Uterus (tissue), 4 donors: Measurements from ENCODE around the gene LDLR. TPM values are rescaled to one million over a fixed set of nuclear protein-coding genes. Genes with fewer than 3 reads are reported as not detected.
"Not testable (repeated sequence)": the region's sequence is repeated elsewhere in the genome, so short reads cannot be mapped to it uniquely, and the experiment has no call there.

Experiments used
- DNase-seq, 2 donors: peaks; one replicate each; pipeline ENCODE4 v3.0.0-alpha.2; 2019 to 2020
- H3K27ac ChIP-seq, 2 donors: fragments of 200-600 bp; sonication (generic); 1 replicate in 1 of 2; 2 replicates in 1 of 2; pipeline ENCODE4 v1.5.1; 2016 to 2018
- H3K27me3 ChIP-seq, 2 donors: fragments of 200-600 bp; sonication (generic); one replicate each; pipeline ENCODE4 v1.5.1; 2018 to 2019; ENCODE audit warnings: control low read depth in 1 of 2
- H3K36me3 ChIP-seq, 2 donors: fragments of 200-600 bp; sonication (generic); one replicate each; pipeline ENCODE4 v1.5.1; 2019; ENCODE audit warnings: control low read depth in 1 of 2
- H3K4me1 ChIP-seq, 2 donors: fragments of 200-600 bp; sonication (generic); one replicate each; pipeline ENCODE4 v1.5.1; 2018 to 2019; ENCODE audit warnings: control low read depth in 1 of 2
- H3K4me3 ChIP-seq, 2 donors: fragments of 200-600 bp; sonication (generic); 1 replicate in 1 of 2; 2 replicates in 1 of 2; pipeline ENCODE4 v1.5.1; 2018 to 2019; ENCODE audit warnings: mild to moderate bottlenecking in 1 of 2
- H3K9me3 ChIP-seq, 2 donors: fragments of 200-600 bp; sonication (generic); one replicate each; pipeline ENCODE4 v1.5.1; 2019; ENCODE audit warnings: control low read depth in 1 of 2
- POLR2A ChIP-seq, 2 donors: fragments of 450-650 bp; IDR thresholded peaks; one replicate each; pipeline ENCODE4 v1.6.1; 2016; ENCODE audit warnings: antibody characterized with exemption in 2 of 2, mild to moderate bottlenecking in 1 of 2, moderate library complexity in 1 of 2
- intact Hi-C: fragments of 100-400 bp; cut with DNase I; formaldehyde crosslinking; loops from one replicate; pipeline ENCODE4 v1.15.1; 2023; ENCODE audit warnings: low total_unique reads
- total RNA-seq, 4 donors: library from RNA; depleted of rRNA in 3 of 4; stranded (reverse); fragments of >200 nt in 3 of 4; gene quantifications; one replicate each; pipeline versions ENCODE4 v1.1.0 to v1.2.4, GENCODE V29; 2014 to 2023
- TF ChIP-seq, protein P1 (sequence below), 4 experiments: fragments of 200-600 bp in 2 of 4; fragments of 450-650 bp in 2 of 4; sonication (generic) in 2 of 4; IDR thresholded peaks; one replicate each; pipeline ENCODE4 v1.5.1; 2016 to 2019; ENCODE audit warnings: antibody characterized with exemption in 4 of 4, mild to moderate bottlenecking in 2 of 4, moderate library complexity in 1 of 4
- donor health status: DM: yes; HTN: yes; CAD: no.

Gene LDLR
- total RNA-seq, 4 donors from 2014 or later, result 7.9 to 55.3 (median 48.8) TPM

DNA sequence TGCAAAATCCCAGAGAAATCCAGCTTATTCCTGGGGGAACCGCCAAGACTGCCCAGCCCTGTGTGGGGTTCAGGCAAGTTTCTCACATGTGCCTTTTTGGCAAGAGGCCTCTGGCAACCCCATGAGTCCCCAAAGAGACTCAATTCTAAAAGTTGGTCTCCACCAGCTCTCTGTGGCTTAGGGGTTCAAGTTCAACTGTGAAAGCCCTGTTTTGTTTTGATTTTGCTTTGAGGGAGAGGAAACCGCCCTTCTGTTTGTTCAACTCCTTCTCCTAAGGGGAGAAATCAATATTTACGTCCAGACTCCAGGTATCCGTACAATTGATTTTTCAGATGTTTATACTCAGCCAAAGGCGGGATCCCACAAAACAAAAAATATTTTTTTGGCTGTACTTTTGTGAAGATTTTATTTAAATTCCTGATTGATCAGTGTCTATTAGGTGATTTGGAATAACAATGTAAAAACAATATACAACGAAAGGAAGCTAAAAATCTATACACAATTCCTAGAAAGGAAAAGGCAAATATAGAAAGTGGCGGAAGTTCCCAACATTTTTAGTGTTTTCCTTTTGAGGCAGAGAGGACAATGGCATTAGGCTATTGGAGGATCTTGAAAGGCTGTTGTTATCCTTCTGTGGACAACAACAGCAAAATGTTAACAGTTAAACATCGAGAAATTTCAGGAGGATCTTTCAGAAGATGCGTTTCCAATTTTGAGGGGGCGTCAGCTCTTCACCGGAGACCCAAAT is 583 bp upstream of the LDLR start:
- no peaks in the 10 kb centered on the region for H3K36me3 ChIP-seq
- no peaks in the 10 kb centered on the region for H3K9me3 ChIP-seq
- no peak for DNase-seq
- peak overlapping the region; percentile 94 to 99 for H3K27ac ChIP-seq
- TF ChIP-seq POLR2A (IDR thresholded peaks at IDR 0.05), result no peak
- TF ChIP-seq, protein P1, sequence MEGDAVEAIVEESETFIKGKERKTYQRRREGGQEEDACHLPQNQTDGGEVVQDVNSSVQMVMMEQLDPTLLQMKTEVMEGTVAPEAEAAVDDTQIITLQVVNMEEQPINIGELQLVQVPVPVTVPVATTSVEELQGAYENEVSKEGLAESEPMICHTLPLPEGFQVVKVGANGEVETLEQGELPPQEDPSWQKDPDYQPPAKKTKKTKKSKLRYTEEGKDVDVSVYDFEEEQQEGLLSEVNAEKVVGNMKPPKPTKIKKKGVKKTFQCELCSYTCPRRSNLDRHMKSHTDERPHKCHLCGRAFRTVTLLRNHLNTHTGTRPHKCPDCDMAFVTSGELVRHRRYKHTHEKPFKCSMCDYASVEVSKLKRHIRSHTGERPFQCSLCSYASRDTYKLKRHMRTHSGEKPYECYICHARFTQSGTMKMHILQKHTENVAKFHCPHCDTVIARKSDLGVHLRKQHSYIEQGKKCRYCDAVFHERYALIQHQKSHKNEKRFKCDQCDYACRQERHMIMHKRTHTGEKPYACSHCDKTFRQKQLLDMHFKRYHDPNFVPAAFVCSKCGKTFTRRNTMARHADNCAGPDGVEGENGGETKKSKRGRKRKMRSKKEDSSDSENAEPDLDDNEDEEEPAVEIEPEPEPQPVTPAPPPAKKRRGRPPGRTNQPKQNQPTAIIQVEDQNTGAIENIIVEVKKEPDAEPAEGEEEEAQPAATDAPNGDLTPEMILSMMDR (IDR thresholded peaks at IDR 0.05), result no peak
- intact Hi-C loops, result no loop called here
- H3K27me3 ChIP-seq, result no peaks in the 10 kb centered on the region
- peaks cover 5 to 7% of the 10 kb centered on the region in 2 donors for H3K4me1 ChIP-seq
- peak overlapping the region; percentile 69 to 70 for H3K4me3 ChIP-seq

DNA sequence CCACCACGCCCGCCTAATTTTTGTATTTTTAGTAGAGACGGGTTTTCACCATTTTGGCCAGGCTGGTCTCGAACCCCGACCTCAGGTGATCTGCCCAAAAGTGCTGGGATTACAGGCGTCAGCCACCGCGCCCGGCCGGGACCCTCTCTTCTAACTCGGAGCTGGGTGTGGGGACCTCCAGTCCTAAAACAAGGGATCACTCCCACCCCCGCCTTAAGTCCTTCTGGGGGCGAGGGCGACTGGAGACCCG is 676 bp downstream of the LDLR start:
- DNase-seq, H3K9me3 ChIP-seq, H3K27me3 ChIP-seq, intact Hi-C loops, H3K4me1 ChIP-seq, H3K36me3 ChIP-seq: not testable (repeated sequence)
- Histone ChIP-seq H3K4me3 (peak overlapping the region; percentile 69 to 70), H3K27ac (peak overlapping the region; percentile 94 to 99)

DNA sequence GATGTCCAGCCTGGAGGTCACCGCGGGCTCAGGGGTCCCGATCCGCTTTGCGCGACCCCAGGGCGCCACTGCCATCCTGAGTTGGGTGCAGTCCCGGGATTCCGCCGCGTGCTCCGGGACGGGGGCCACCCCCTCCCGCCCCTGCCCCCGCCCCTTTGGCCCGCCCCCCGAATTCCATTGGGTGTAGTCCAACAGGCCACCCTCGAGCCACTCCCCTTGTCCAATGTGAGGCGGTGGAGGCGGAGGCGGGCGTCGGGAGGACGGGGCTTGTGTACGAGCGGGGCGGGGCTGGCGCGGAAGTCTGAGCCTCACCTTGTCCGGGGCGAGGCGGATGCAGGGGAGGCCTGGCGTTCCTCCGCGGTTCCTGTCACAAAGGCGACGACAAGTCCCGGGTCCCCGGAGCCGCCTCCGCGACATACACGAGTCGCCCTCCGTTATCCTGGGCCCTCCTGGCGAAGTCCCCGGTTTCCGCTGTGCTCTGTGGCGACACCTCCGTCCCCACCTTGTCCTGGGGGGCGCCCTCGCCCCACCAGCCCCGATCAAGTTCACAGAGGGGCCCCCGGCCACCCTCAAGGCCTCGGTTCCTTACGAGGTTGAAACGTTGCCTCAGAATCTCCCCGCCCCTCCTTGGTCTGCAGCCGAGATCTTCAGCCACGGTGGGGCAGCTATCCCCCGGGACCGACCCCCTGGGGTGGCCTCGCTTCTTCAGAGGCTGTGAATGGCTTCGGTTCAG is 1.2 kb downstream of the LDLR start:
- Histone ChIP-seq H3K27me3 (no peaks in the 10 kb centered on the region), H3K4me1 (peaks cover 5 to 7% of the 10 kb centered on the region in 2 donors), H3K36me3 (no peaks in the 10 kb centered on the region), H3K27ac (peak overlapping the region; percentile 98 to 99), H3K9me3 (no peaks in the 10 kb centered on the region), H3K4me3 (peak overlapping the region; percentile 69 to 70)
- DNase-seq, result peak; percentile 97 to 99
- intact Hi-C loops, result no loop called here
- TF ChIP-seq POLR2A (IDR thresholded peaks at IDR 0.05), result peak; percentile 96 to 99
- TF ChIP-seq, protein P1 (IDR thresholded peaks at IDR 0.05), result no peak

DNA sequence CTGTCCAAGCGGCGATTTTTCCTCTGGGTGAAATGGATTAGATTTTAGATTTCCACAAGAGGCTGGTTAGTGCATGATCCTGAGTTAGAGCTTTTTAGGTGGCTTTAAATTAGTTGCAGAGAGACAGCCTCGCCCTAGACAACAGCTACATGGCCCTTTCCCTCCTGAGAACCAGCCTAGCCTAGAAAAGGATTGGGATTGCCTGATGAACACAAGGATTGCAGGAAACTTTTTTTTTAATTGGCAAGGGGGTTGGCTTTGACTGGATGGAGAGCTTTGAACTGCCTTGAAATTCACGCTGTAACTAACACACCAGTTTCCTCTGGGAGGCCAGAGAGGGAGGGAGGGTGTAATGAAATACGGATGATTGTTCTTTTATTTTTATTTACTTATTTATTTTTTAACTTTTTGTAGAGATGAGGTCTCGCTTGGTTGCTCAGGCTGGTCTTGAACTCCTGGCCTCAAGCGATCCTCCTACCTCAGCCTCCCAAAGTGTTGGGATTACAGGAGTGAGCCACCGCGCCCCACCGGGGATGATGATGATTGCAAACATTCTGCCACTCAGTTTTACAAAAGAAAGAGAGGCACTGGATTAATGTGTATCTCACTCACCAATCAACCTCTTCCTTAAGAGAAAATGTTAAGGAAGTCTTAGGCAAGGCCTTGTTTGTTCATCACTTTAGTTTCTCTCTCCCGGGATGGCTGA is 1.9 kb downstream of the LDLR start:
- no peaks in the 10 kb centered on the region for H3K27me3 ChIP-seq
- peak overlapping the region; percentile 98 to 99 for H3K27ac ChIP-seq
- peaks cover 5 to 7% of the 10 kb centered on the region in 2 donors for H3K4me1 ChIP-seq
- H3K4me3 ChIP-seq, result peak overlapping the region; percentile 69 to 70
- intact Hi-C loops, result no loop called here
- H3K9me3 ChIP-seq, result no peaks in the 10 kb centered on the region
- no peak for TF ChIP-seq POLR2A (IDR thresholded peaks at IDR 0.05)
- TF ChIP-seq, protein P1 (IDR thresholded peaks at IDR 0.05), result no peak
- no peak for DNase-seq
- H3K36me3 ChIP-seq, result no peaks in the 10 kb centered on the region

DNA sequence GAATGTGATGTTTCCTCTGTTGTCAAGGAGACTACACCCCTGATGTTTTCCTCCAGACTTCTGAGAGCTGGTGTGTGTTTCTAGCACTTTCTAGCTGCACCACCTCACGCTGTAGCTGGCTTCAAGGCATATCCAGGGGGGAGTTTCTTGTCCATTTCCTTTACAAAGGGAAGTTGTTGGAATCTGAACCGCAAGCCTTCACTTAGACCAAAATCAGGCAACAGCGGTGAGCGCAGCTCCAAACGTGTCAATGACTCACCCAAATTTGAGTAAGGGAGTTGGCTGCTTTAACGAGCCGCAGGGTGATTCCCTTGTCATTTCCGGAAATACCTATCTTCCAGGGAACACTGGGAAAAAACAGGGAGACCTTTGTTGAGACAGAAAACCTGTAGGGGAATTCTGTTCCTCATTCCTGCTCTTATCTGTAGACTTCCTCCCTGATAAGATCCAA is 2.5 kb downstream of the LDLR start:
- Histone ChIP-seq H3K27ac (peak overlapping the region; percentile 98 to 99), H3K27me3 (no peaks in the 10 kb centered on the region), H3K9me3 (no peaks in the 10 kb centered on the region), H3K4me3 (peak overlapping the region; percentile 69 to 70), H3K4me1 (peaks cover 5 to 7% of the 10 kb centered on the region in 2 donors), H3K36me3 (no peaks in the 10 kb centered on the region)
- intact Hi-C loops, result no loop called here
- TF ChIP-seq POLR2A (IDR thresholded peaks at IDR 0.05), result peak in 1 of 2 donors; percentile 45
- TF ChIP-seq, protein P1 (IDR thresholded peaks at IDR 0.05), result no peak
- peak; percentile 71 to 90 for DNase-seq
